HepG2 (cell line): ENCODE results near the gene PHKG2. TPM values are rescaled to one million over a fixed set of nuclear protein-coding genes. Genes with fewer than 3 reads are reported as not detected.

Experiments used
- ATAC-seq: fragments of 200-7000 bp; cut with Tn5 transposase; 3 replicates; pipeline ENCODE4 v1.9.1; 2020; ENCODE audit warnings: mild to moderate bottlenecking, moderate library complexity
- BruUV-seq: library from RNA; stranded (reverse); fragments of 400-500 nt; replicated peaks from 2 replicates; lab custom pipeline; 2021; lab: Mats Ljungman, UMichigan
- CTCF ChIA-PET: fragments of 300-600 bp; formaldehyde crosslinking; extraction: SDS; loops from one replicate; lab custom pipeline; 2021; ENCODE audit warnings: low total read pairs, inconsistent platforms, low intra/inter-chr PET ratio; lab: Yijun Ruan, JAX
- POLR2A ChIA-PET: fragments of 350-600 bp; sonication (Branson Sonifier 250); formaldehyde crosslinking; loops from one replicate; lab custom pipeline; 2020; ENCODE audit warnings: antibody characterized with exemption, inconsistent platforms; lab: Yijun Ruan, JAX
- DNase-seq: peaks from one replicate; pipeline ENCODE4 v3.0.0-alpha.2; 2015; ENCODE audit warnings: low spot score
- FAIRE-seq: peaks from 3 replicates; lab custom pipeline; 2011; peaks lifted over from hg19 to GRCh38; lab: Jason Lieb, UNC
- H2AFZ ChIP-seq: one replicate; pipeline ENCODE4 v1.6.1; 2011; ENCODE audit warnings: low read length, inconsistent platforms
- H3K27ac ChIP-seq: fragments of 300-600 bp; 3 replicates; pipeline ENCODE4 v1.8.0; 2011; ENCODE audit warnings: mixed run types, mild to moderate bottlenecking, mixed read lengths, low read length, inconsistent platforms; ENCODE audit not compliant: insufficient read depth; ENCODE audit errors: extremely low read length
- H3K27me3 ChIP-seq, 2 experiments: fragments of 200-600 bp in 1 of 2; 2 replicates in 1 of 2; 3 replicates in 1 of 2; pipeline versions ENCODE4 v1.6.0 to v1.8.0; 2011; ENCODE audit warnings: low read length in 2 of 2, mild to moderate bottlenecking in 2 of 2, moderate library complexity in 2 of 2, inconsistent platforms in 1 of 2; ENCODE audit not compliant: insufficient read depth in 2 of 2, control insufficient read depth in 1 of 2
- H3K36me3 ChIP-seq, 2 experiments: fragments of 200-600 bp in 1 of 2; replicated peaks in 1 of 2; 2 replicates in 1 of 2; 3 replicates in 1 of 2; pipeline versions ENCODE4 v1.5.1 to v1.8.0; 2011; ENCODE audit warnings: low read length in 2 of 2, inconsistent platforms in 1 of 2; ENCODE audit not compliant: insufficient read depth in 2 of 2, control insufficient read depth in 1 of 2
- H3K4me1 ChIP-seq: 2 replicates; pipeline ENCODE4 v1.5.1; 2012; ENCODE audit warnings: low read length, inconsistent platforms; ENCODE audit not compliant: insufficient read depth
- H3K4me2 ChIP-seq: 2 replicates; pipeline ENCODE4 v1.6.0; 2011; ENCODE audit warnings: low read depth, low read length, inconsistent platforms
- H3K4me3 ChIP-seq, 3 experiments: fragments of 200-600 bp in 1 of 3; sonication (generic), shearing (Covaris generic) in 1 of 3; replicated peaks in 1 of 3; 2 replicates each; pipeline ENCODE4 v1.5.1; 2011 to 2016; ENCODE audit warnings: low read length in 3 of 3, inconsistent platforms in 2 of 3, low read depth in 2 of 3, mild to moderate bottlenecking in 2 of 3, control low read depth in 1 of 3, mixed read lengths in 1 of 3; ENCODE audit not compliant: insufficient read depth in 1 of 3
- H3K79me2 ChIP-seq: one replicate; pipeline ENCODE4 v1.6.1; 2011; ENCODE audit warnings: low read length, inconsistent platforms; ENCODE audit not compliant: insufficient read depth
- H3K9ac ChIP-seq: 2 replicates; pipeline ENCODE4 v1.6.0; 2011; ENCODE audit warnings: mild to moderate bottlenecking, low read depth, low read length, inconsistent platforms; ENCODE audit not compliant: insufficient read depth
- H3K9me3 ChIP-seq: 2 replicates; pipeline ENCODE4 v1.5.1; 2012; ENCODE audit warnings: mild to moderate bottlenecking, low read length
- H4K20me1 ChIP-seq: 2 replicates; pipeline ENCODE4 v1.6.0; 2011; ENCODE audit warnings: inconsistent platforms, mild to moderate bottlenecking, low read length, moderate library complexity; ENCODE audit not compliant: insufficient read depth
- CHD2 ChIP-seq: IDR thresholded peaks from 2 replicates; pipeline ENCODE4 v1.6.1; 2011; ENCODE audit warnings: low read depth, low read length, improper control_type of control experiment
- DDIT3 ChIP-seq: sonication (generic); formaldehyde crosslinking; IDR thresholded peaks from 2 replicates; pipeline ENCODE4 v1.4.0; 2020; ENCODE audit warnings: mild to moderate bottlenecking, missing genetic modification reagents
- HNRNPUL1 ChIP-seq: fragments of 200-400 bp; formaldehyde crosslinking; IDR thresholded peaks from 2 replicates; pipeline ENCODE4 v1.6.1; 2017; ENCODE audit warnings: low read depth, mild to moderate bottlenecking, low read length, moderate library complexity
- NR1H2 ChIP-seq: sonication (generic); formaldehyde crosslinking; IDR thresholded peaks from 2 replicates; pipeline ENCODE4 v1.8.1; 2022; ENCODE audit warnings: low read depth, missing genetic modification reagents, borderline replicate concordance
- PHF5A ChIP-seq: IDR thresholded peaks from one replicate; pipeline ENCODE4 v1.6.1; 2018; ENCODE audit warnings: low read depth, missing genetic modification reagents; ENCODE audit not compliant: unreplicated experiment
- POLR2AphosphoS5 ChIP-seq: IDR thresholded peaks from 2 replicates; pipeline ENCODE4 v1.6.1; 2012; ENCODE audit warnings: low read depth, low read length
- PTBP1 ChIP-seq: fragments of 200-400 bp; formaldehyde crosslinking; IDR thresholded peaks from 2 replicates; pipeline ENCODE4 v1.6.1; 2018; ENCODE audit warnings: low read length, low read depth; ENCODE audit not compliant: poor library complexity, severe bottlenecking
- RELA ChIP-seq: sonication (generic); formaldehyde crosslinking; IDR thresholded peaks from 2 replicates; pipeline ENCODE4 v1.4.0; 2020; ENCODE audit warnings: missing genetic modification reagents
- RFXAP ChIP-seq: sonication (generic); formaldehyde crosslinking; IDR thresholded peaks from 2 replicates; pipeline ENCODE4 v1.4.0; 2020; ENCODE audit warnings: missing genetic modification reagents, borderline replicate concordance
- XBP1 ChIP-seq: sonication (generic); formaldehyde crosslinking; IDR thresholded peaks from 2 replicates; pipeline ENCODE4 v1.5.0; 2020; ENCODE audit warnings: missing genetic modification reagents
- ZBTB7A ChIP-seq: sonication (generic); formaldehyde crosslinking; IDR thresholded peaks from 2 replicates; pipeline ENCODE4 v1.8.0; 2022; ENCODE audit warnings: mild to moderate bottlenecking, missing genetic modification reagents
- ZFYVE20 ChIP-seq: sonication (generic); formaldehyde crosslinking; IDR thresholded peaks from 2 replicates; pipeline ENCODE4 v1.8.0; 2023; ENCODE audit warnings: low read depth, mild to moderate bottlenecking, moderate library complexity, missing genetic modification reagents, borderline replicate concordance
- ZHX2 ChIP-seq, 2 experiments: sonication (generic) in 1 of 2; formaldehyde crosslinking in 1 of 2; IDR thresholded peaks; 2 replicates each; pipeline versions ENCODE4 v1.6.1 to v1.9.0; 2014 to 2022; ENCODE audit warnings: antibody characterized with exemption in 1 of 2, borderline replicate concordance in 1 of 2, inconsistent platforms in 1 of 2, low read depth in 1 of 2, missing genetic modification reagents in 1 of 2
- ZNF138 ChIP-seq: sonication (generic); formaldehyde crosslinking; IDR thresholded peaks from 2 replicates; pipeline ENCODE4 v1.5.0; 2020; ENCODE audit warnings: mild to moderate bottlenecking, low read depth, missing genetic modification reagents
- ZNF354B ChIP-seq: sonication (generic); formaldehyde crosslinking; IDR thresholded peaks from 2 replicates; pipeline ENCODE4 v1.8.0; 2022; ENCODE audit warnings: mild to moderate bottlenecking, missing genetic modification reagents
- ZNF367 ChIP-seq: sonication (generic); formaldehyde crosslinking; IDR thresholded peaks from 2 replicates; pipeline ENCODE4 v1.4.0; 2020; ENCODE audit warnings: missing genetic modification reagents, borderline replicate concordance
- ZNF546 ChIP-seq: sonication (generic); formaldehyde crosslinking; conservative IDR thresholded peaks from 2 replicates; pipeline ENCODE4 v1.8.1; 2023; ENCODE audit warnings: mild to moderate bottlenecking, missing genetic modification reagents
- ZNF557 ChIP-seq: sonication (generic); formaldehyde crosslinking; IDR thresholded peaks from 2 replicates; pipeline ENCODE4 v1.4.0; 2020; ENCODE audit warnings: missing genetic modification reagents
- ZSCAN31 ChIP-seq: sonication (generic); formaldehyde crosslinking; IDR thresholded peaks from 2 replicates; pipeline ENCODE4 v1.5.0; 2020; ENCODE audit warnings: low read depth, mild to moderate bottlenecking, missing genetic modification reagents
- WGBS: methylation state at CpG from one replicate; pipeline ENCODE4 v1.1.6; 2017; ENCODE audit warnings: low lambda C conversion rate; 5-methylcytosine and 5-hydroxymethylcytosine counted together
- in situ Hi-C: cut with HindIII; loops from 2 replicates; pipeline ENCODE4 v1.10.0; 2017; ENCODE audit warnings: low pct_unique_long_range_greater_than_20kb; ENCODE audit not compliant: extremely low pct_ligation_motif_present
- intact Hi-C: fragments of 100-400 bp; cut with micrococcal nuclease; formaldehyde crosslinking; loops from one replicate; pipeline ENCODE4 v1.10.0; 2022; ENCODE audit not compliant: unreplicated experiment
- polyA plus RNA-seq, 8 experiments: library from polyadenylated mRNA; depleted of rRNA in 3 of 8; stranded (reverse) in 7 of 8; unstranded in 1 of 8; fragments of >200 nt; fragmentation: Illumina TruSeq in 4 of 8; extraction: Trizol in 4 of 8; gene quantifications; 2 replicates each; pipeline versions ENCODE4 v1.2.1 to v1.2.3, GENCODE V29; 2011 to 2016; ENCODE audit warnings: low read depth in 4 of 8, missing spikeins in 1 of 8, mixed read lengths in 1 of 8; ENCODE audit not compliant: insufficient read depth in 1 of 8
- total RNA-seq, 5 experiments: library from RNA; depleted of rRNA; stranded (reverse); fragments of >200 nt; fragmentation: Illumina TruSeq; extraction: Trizol; gene quantifications; 2 replicates each; pipeline ENCODE4 v1.2.3, GENCODE V29; 2016; ENCODE audit warnings: low read depth in 1 of 5

Gene PHKG2
- total and polyA plus RNA-seq, 2 of the 13 experiments (the other 11 are each of a cell fraction or from before 2014, with no cell fraction given) = 37.4 to 42.1 TPM

DNA sequence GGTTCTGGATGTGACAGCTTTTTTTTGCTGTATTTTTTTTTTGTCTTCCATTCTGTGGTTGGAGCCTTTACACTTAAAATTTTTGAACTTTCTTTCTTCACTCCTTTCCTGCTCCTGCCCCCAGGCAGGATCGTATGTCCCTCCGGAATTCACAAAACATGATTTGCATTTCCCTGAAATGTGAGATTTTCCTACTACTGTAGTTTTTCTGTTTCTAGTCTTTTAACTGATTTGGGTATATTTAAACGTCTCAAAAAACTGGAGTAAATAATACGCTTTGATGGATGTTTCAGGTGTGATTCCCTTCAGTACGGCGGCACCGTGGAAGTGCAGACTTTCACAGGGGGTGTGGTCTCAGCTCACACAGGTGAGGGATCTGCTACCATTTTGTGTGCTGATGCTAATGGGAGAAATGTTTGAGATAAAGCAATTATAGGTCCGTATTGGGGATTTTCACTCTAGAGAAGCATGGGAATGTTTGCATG, 48.6 kb upstream of the PHKG2 start:
- Histone ChIP-seq H3K4me2 (peak overlapping the region; percentile 92), H3K79me2 (peaks cover 31% of the 10 kb centered on the region), H3K36me3 (peaks cover 15 to 44% of the 10 kb centered on the region in 2 experiments), H3K4me3 (peak overlapping the region; percentile 75 to 96 (median 93)), H4K20me1 (peaks cover 16% of the 10 kb centered on the region; the same call in 1 of the 2 replicates), H3K27me3 (no peaks in the 10 kb centered on the region), H2AFZ (no peak overlapping the region), H3K9me3 (no peaks in the 10 kb centered on the region), H3K4me1 (peaks cover 24% of the 10 kb centered on the region), H3K9ac (peak overlapping the region; percentile 99), H3K27ac (peak overlapping the region; percentile 99)
- FAIRE-seq = no peak
- ChIA-PET POLR2A (interaction anchor here (0.8 to 1.6 kb wide), 4 partner anchors 41 to 197 kb away, joined by 3 to 10 read pairs (median 5); partner anchors contain the start of genes CTF1, FBRS and PHKG2), CTCF (no interaction called here)
- 17% methylated on average over 8 of the region's 8 CpGs for WGBS
- no TSS peak for BruUV-seq
- in situ Hi-C loops = no loop called here
- no peak for DNase-seq
- intact Hi-C loops = loop anchor here (5.0 to 10.0 kb wide), 3 partner anchors 48 to 225 kb away; partner anchors contain the start of genes FBXL19, PHKG2 and ZNF768
- no peak for ATAC-seq
- TF ChIP-seq ZNF367 (CRISPR knock-in tag) = 0 out of 2 replicates have a peak, but pooled peaks have one; percentile 5
- no peak for TF ChIP-seq DDIT3 (CRISPR knock-in tag)
- no peak for TF ChIP-seq ZFYVE20
- TF ChIP-seq ZHX2 (IDR thresholded peaks at IDR 0.05; ENCODE audit: low read depth) = no peak
- peak; percentile 42; the same call in 1 of the 2 replicates for TF ChIP-seq ZHX2 (CRISPR knock-in tag; IDR thresholded peaks at IDR 0.05; ENCODE audit: borderline replicate concordance)
- no peak for TF ChIP-seq XBP1
- TF ChIP-seq PTBP1 = no peak
- TF ChIP-seq NR1H2 (CRISPR knock-in tag) = no peak
- TF ChIP-seq ZBTB7A (CRISPR knock-in tag) = no peak
- TF ChIP-seq RFXAP = peak; percentile 23; the same call in 1 of the 2 replicates
- no peak for TF ChIP-seq CHD2
- TF ChIP-seq ZNF557 (CRISPR knock-in tag) = 0 out of 2 replicates have a peak, but pooled peaks have one; percentile 18
- TF ChIP-seq ZNF546 (CRISPR knock-in tag) = no peak
- TF ChIP-seq ZNF138 = no peak
- no peak for TF ChIP-seq POLR2AphosphoS5
- no peak for TF ChIP-seq PHF5A (CRISPR knock-in tag)
- TF ChIP-seq RELA (CRISPR knock-in tag) = no peak
- TF ChIP-seq ZNF354B (CRISPR knock-in tag) = 0 out of 2 replicates have a peak, but pooled peaks have one; percentile 44
- TF ChIP-seq ZSCAN31 (CRISPR knock-in tag) = no peak
- TF ChIP-seq HNRNPUL1 = no peak
